GM18505 (cell line): Measurements from ENCODE around the gene SLC39A8.

ENCODE experiments used
- ATAC-seq: cut with Tn5 transposase; IDR thresholded peaks from one replicate; pipeline ENCODE4 v1.9.1; 2021; ENCODE audit not compliant: unreplicated experiment
- POLR2A ChIP-seq: IDR thresholded peaks from 4 replicates; pipeline ENCODE4 v1.6.1; 2011; ENCODE audit warnings: borderline replicate concordance; ENCODE audit not compliant: insufficient read depth, insufficient read length; ENCODE audit errors: extremely low read depth

The SLC39A8 gene

GRCh38 chr4:102354671-102355454 lies 9.6 kb upstream of the SLC39A8 start:
- no peak for TF ChIP-seq POLR2A
- no peak for ATAC-seq

- ATAC-seq: no peak
- no peak for TF ChIP-seq POLR2A
Observed at GRCh38 chr4:102352781-102353180, 7.5 kb upstream of the SLC39A8 start.

GRCh38 chr4:102350634-102351033 lies 5.4 kb upstream of the SLC39A8 start:
- no peak for ATAC-seq
- no peak for TF ChIP-seq POLR2A

- no peak for ATAC-seq
- no peak for TF ChIP-seq POLR2A
Observed at GRCh38 chr4:102348701-102349100, 3.4 kb upstream of the SLC39A8 start.

GRCh38 chr4:102345795-102346100 lies 466 bp upstream of the SLC39A8 start:
- TF ChIP-seq POLR2A: no peak
- no peak for ATAC-seq

- no peak for TF ChIP-seq POLR2A
- peak; percentile 51 for ATAC-seq
Observed at GRCh38 chr4:102344520-102344953, 745 bp downstream of the SLC39A8 start.

- ATAC-seq: peak; percentile 44
- TF ChIP-seq POLR2A: no peak
Observed at GRCh38 chr4:102343964-102344519, 1.2 kb downstream of the SLC39A8 start.

- ATAC-seq: no peak
- no peak for TF ChIP-seq POLR2A
Observed at GRCh38 chr4:102342404-102343074, 2.7 kb downstream of the SLC39A8 start.

- no peak for ATAC-seq
- no peak for TF ChIP-seq POLR2A
Observed at GRCh38 chr4:102341201-102341600, 4.1 kb downstream of the SLC39A8 start.

GRCh38 chr4:102339018-102339417 lies 6.3 kb downstream of the SLC39A8 start:
- TF ChIP-seq POLR2A: no peak
- no peak for ATAC-seq

- ATAC-seq: no peak
- TF ChIP-seq POLR2A: no peak
Observed at GRCh38 chr4:102338405-102338804, 6.9 kb downstream of the SLC39A8 start.

- no peak for TF ChIP-seq POLR2A
- no peak for ATAC-seq
Observed at GRCh38 chr4:102335616-102336015, 9.7 kb downstream of the SLC39A8 start.

GRCh38 chr4:102334624-102335023 lies 10.7 kb downstream of the SLC39A8 start:
- no peak for TF ChIP-seq POLR2A
- ATAC-seq: no peak

- ATAC-seq: no peak
Observed at GRCh38 chr4:102333787-102334186, 11.5 kb downstream of the SLC39A8 start.

More at GRCh38 chr4:102333787-102334186, 11.5 kb downstream of the SLC39A8 start:
- no peak for TF ChIP-seq POLR2A
